Panc1 (cell line): Measurements from ENCODE around the gene KIAA2012.

ENCODE experiments used
- CTCF ChIP-seq: fragments of 450-650 bp; IDR thresholded peaks from 2 replicates; pipeline ENCODE4 v1.5.1; 2017; ENCODE audit warnings: mild to moderate bottlenecking
- POLR2AphosphoS5 ChIP-seq: IDR thresholded peaks from 2 replicates; pipeline ENCODE4 v1.6.1; 2012; ENCODE audit warnings: mild to moderate bottlenecking, low read depth, low read length, moderate library complexity

- TF ChIP-seq CTCF (no peak), POLR2AphosphoS5 (no peak)
Observed at GRCh38 chr2:202050652-202051051, 22.4 kb upstream of the KIAA2012 start.
